ENCODE results near the gene OR7G2. TPM values are rescaled to one million over a fixed set of nuclear protein-coding genes. Genes with fewer than 3 reads are reported as not detected.

OR7G2 gene
- total and polyA plus RNA-seq, 9 of the 15 experiments (the other 6 are each of a cell fraction or from before 2014, with no cell fraction given): 0.20 TPM; not detected in 8

DNA sequence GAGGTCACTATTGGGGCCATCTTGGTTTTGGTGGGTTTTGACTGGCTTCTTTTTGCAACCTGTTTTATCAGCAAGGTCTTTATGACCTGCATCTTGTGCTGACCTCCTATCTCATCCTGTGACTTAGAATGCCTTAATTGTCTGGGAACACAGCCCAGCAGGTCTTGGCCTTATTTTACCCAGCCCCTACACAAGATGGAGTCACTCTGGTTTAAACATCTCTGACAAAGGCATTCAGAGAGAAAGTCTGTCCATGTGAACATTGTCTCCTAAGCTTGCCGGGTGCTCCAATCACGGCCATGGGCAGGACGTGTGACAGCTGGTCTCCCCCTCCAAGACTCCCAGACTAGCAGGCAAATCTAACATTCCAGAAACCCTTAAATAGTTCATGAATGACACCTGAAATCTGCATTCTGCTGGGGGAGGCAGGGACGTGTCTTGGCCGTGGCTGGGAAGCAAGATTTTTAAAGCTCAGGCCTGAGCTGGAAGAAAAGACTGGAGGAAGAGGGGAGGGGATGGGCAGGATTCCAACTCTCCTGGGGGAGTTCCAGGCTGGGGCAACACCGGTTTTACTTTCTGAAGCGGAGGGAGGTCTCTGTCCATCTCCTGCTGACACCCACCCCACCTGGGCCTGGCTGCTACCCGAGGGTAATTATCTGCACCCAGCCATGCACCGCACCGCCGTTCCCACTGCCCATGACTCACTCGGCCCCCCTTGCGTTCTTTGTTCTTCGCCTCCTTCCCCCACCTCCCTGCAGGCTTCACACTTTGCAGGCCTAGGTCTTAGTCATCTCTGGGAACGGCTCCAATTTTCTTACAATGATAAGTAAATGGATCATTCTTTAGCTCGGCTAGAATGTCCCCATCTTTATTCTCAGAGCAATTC lies 32.0 kb downstream of the OR7G2 start (continued):
- TF ChIP-seq PRPF4 (IDR thresholded peaks at IDR 0.05; ENCODE audit: insufficient read depth, low read depth, low read length, poor library complexity, severe bottlenecking) (no peak), NONO (IDR thresholded peaks at IDR 0.05; ENCODE audit: low read depth in 2 of 2, low read length in 1 of 2) (no peak), RBM15 (IDR thresholded peaks at IDR 0.05; ENCODE audit: insufficient read depth, low read length) (no peak), XRCC3 (IDR thresholded peaks at IDR 0.05) (no peak), MIER1 (IDR thresholded peaks at IDR 0.05; ENCODE audit: low read depth) (no peak), ZNF146 (CRISPR knock-in tag; IDR thresholded peaks at IDR 0.05; ENCODE audit: unreplicated experiment) (no peak), KLF6 (CRISPR knock-in tag; IDR thresholded peaks at IDR 0.05; ENCODE audit: borderline replicate concordance) (no peak), ZNF165 (CRISPR knock-in tag; IDR thresholded peaks at IDR 0.05; ENCODE audit: borderline replicate concordance) (no peak), POLR2AphosphoS5 (IDR thresholded peaks at IDR 0.05; ENCODE audit: control insufficient read depth, insufficient read depth, low read depth, low read length) (peak; percentile 78), FOXK2 (conservative IDR thresholded peaks at IDR 0.05 in 1 of 2, IDR thresholded peaks at IDR 0.05 in 1 of 2; ENCODE audit: low read depth in 2 of 2) (no peak), CC2D1A (IDR thresholded peaks at IDR 0.05) (no peak), ZNF23 (CRISPR knock-in tag; IDR thresholded peaks at IDR 0.05) (no peak), ZNF134 (CRISPR knock-in tag; conservative IDR thresholded peaks at IDR 0.05) (peak; percentile 89), ZNF445 (CRISPR knock-in tag; IDR thresholded peaks at IDR 0.05; ENCODE audit: low read depth) (no peak), LEF1 (IDR thresholded peaks at IDR 0.05) (peak; percentile 84; the same call in 1 of the 2 replicates), TGIF2 (CRISPR knock-in tag; IDR thresholded peaks at IDR 0.05) (no peak), ZNF584 (CRISPR knock-in tag; IDR thresholded peaks at IDR 0.05; ENCODE audit: low read depth) (peak; percentile 42; the same call in 1 of the 2 replicates), KAT2B (IDR thresholded peaks at IDR 0.05; ENCODE audit: low read depth, low read length) (no peak), ERF (CRISPR knock-in tag; IDR thresholded peaks at IDR 0.05) (no peak), U2AF2 (optimal IDR thresholded peaks at IDR 0.05; ENCODE audit: low read depth, low read length) (no peak), PTRF (tag; IDR thresholded peaks at IDR 0.05) (peak; percentile 33; the same call in 1 of the 2 replicates), TOE1 (IDR thresholded peaks at IDR 0.05; ENCODE audit: borderline replicate concordance) (no peak), TOE1 (CRISPR knock-in tag; IDR thresholded peaks at IDR 0.05; ENCODE audit: borderline replicate concordance, low read depth) (no peak), FOSL1 (tag; conservative IDR thresholded peaks at IDR 0.05) (peak; percentile 100), CBFA2T3 (IDR thresholded peaks at IDR 0.05) (peak; percentile 93), SIN3A (IDR thresholded peaks at IDR 0.05; ENCODE audit: borderline replicate concordance in 2 of 2, control insufficient read depth in 1 of 2, low read depth in 2 of 2, low read length in 2 of 2) (no peak), ZNF507 (tag; conservative IDR thresholded peaks at IDR 0.05) (no peak), CTBP1 (IDR thresholded peaks at IDR 0.05; ENCODE audit: borderline replicate concordance) (peak; percentile 89), ZC3H8 (IDR thresholded peaks at IDR 0.05) (no peak)
- TF ChIP-seq, protein P1, sequence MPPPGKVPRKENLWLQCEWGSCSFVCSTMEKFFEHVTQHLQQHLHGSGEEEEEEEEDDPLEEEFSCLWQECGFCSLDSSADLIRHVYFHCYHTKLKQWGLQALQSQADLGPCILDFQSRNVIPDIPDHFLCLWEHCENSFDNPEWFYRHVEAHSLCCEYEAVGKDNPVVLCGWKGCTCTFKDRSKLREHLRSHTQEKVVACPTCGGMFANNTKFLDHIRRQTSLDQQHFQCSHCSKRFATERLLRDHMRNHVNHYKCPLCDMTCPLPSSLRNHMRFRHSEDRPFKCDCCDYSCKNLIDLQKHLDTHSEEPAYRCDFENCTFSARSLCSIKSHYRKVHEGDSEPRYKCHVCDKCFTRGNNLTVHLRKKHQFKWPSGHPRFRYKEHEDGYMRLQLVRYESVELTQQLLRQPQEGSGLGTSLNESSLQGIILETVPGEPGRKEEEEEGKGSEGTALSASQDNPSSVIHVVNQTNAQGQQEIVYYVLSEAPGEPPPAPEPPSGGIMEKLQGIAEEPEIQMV (tag; conservative IDR thresholded peaks at IDR 0.05; ENCODE audit: low read depth): no peak

Data from K562 (cell line).